Testis (tissue), 5 donors: Measurements from ENCODE around the gene RNF149. TPM values are rescaled to one million over a fixed set of nuclear protein-coding genes. Genes with fewer than 3 reads are reported as not detected.

ENCODE experiments used
- DNase-seq: peaks from one replicate; pipeline ENCODE4 v3.0.0-alpha.2; 2019
- H3K27ac ChIP-seq, 2 donors: fragments of 200-600 bp; sonication (generic); one replicate each; pipeline ENCODE4 v1.5.1; 2019
- H3K27me3 ChIP-seq: fragments of 200-600 bp; sonication (generic); one replicate; pipeline ENCODE4 v1.5.1; 2019
- H3K36me3 ChIP-seq: fragments of 200-600 bp; sonication (generic); one replicate; pipeline ENCODE4 v1.5.1; 2017; ENCODE audit warnings: low read depth; ENCODE audit errors: missing control alignments
- H3K4me1 ChIP-seq: fragments of 200-600 bp; sonication (generic); one replicate; pipeline ENCODE4 v1.5.1; 2019
- H3K4me3 ChIP-seq, 2 donors: fragments of 200-600 bp; sonication (generic); one replicate each; pipeline ENCODE4 v1.5.1; 2017 to 2019
- H3K9me3 ChIP-seq: fragments of 200-600 bp; sonication (generic); one replicate; pipeline ENCODE4 v1.5.1; 2017
- CTCF ChIP-seq, 3 experiments: fragments of 450-650 bp in 2 of 3; fragments of 200-600 bp in 1 of 3; sonication (generic) in 1 of 3; IDR thresholded peaks; one replicate each; pipeline ENCODE4 v1.5.1; 2016 to 2019; ENCODE audit warnings: antibody characterized with exemption in 3 of 3, mild to moderate bottlenecking in 2 of 3, moderate library complexity in 1 of 3
- POLR2A ChIP-seq: fragments of 450-650 bp; IDR thresholded peaks from one replicate; pipeline ENCODE4 v1.6.1; 2017; ENCODE audit warnings: antibody characterized with exemption, mild to moderate bottlenecking, moderate library complexity
- WGBS, 2 donors: methylation state at CpG; one replicate each; pipeline ENCODE4 v1.1.5; 2018; 5-methylcytosine and 5-hydroxymethylcytosine counted together
- intact Hi-C: fragments of 100-400 bp; cut with DNase I; formaldehyde crosslinking; loops from one replicate; pipeline ENCODE4 v1.15.1; 2023; ENCODE audit warnings: low total_unique reads
- long read RNA-seq, 2 donors: transcript quantifications; one replicate each; lab custom pipeline, GENCODE V29; 2026
- polyA plus RNA-seq: library from polyadenylated mRNA; stranded (reverse); fragments of 350-450 nt; fragmentation: Illumina TruSeq; extraction: RNeasy Lipid Tissue Mini Kit (QIAGEN cat#74804); gene quantifications from one replicate; pipeline ENCODE4 v1.2.3, GENCODE V29; 2014; ENCODE audit warnings: low read depth, low replicate concordance; ENCODE audit not compliant: insufficient read depth
- total RNA-seq, 2 donors: library from RNA; depleted of rRNA; stranded (reverse); fragments of >200 nt; gene quantifications; one replicate each; pipeline ENCODE4 v1.2.3, GENCODE V29; 2016

Gene RNF149
- total RNA-seq (100 to 1,000 TPM in 1 of 2 donors, 10 to 100 TPM in 1; 95.0 to 107 TPM), polyA plus RNA-seq (58.0 TPM)
- long read RNA-seq, donor 1, transcript RNF149-201 (7 exons, 2,458 nt) = major isoform, 19 of 49 reads
- long read RNA-seq, donor 1, partial matches to known transcripts = 27 of 49 reads
- long read RNA-seq, donor 1, other reads (novel, unspliced or antisense) = 0 of 49 reads
- long read RNA-seq, donor 2, transcript RNF149-201 (7 exons, 2,458 nt) = major isoform, 17 of 17 reads
- long read RNA-seq, donor 2, partial matches to known transcripts = 0 of 17 reads
- long read RNA-seq, donor 2, other reads (novel, unspliced or antisense) = 0 of 17 reads

- H3K4me1 ChIP-seq = peaks cover 13% of the 10 kb centered on the region
- DNase-seq = peak; percentile 94
- intact Hi-C loops = no loop called here
- WGBS, 2 donors = 0 to 1% methylated on average over 12 to 68 of the region's 76 CpGs
- H3K27me3 ChIP-seq = no peaks in the 10 kb centered on the region
- no peaks in the 10 kb centered on the region for H3K36me3 ChIP-seq
- H3K4me3 ChIP-seq = peak within 1 kb of the TSS; percentile 90 to 92
- H3K9me3 ChIP-seq = no peaks in the 10 kb centered on the region
- TF ChIP-seq CTCF (IDR thresholded peaks at IDR 0.05) (peak in 2 of 3 experiments; percentile 26 to 32), POLR2A (peak; percentile 69)
- peak within 1 kb of the TSS; percentile 92 to 93 for H3K27ac ChIP-seq
These were observed at the start of gene RNF149 for GRCh38 chr2:101308432-101309210. Gene RNF149, minus strand, starts transcription at chr2:101308701. Its CDS starts 113 bp downstream, at chr2:101308588.

GRCh38 chr2:101357376-101357775 lies 48.9 kb upstream of the RNF149 start:
- no peaks in the 10 kb centered on the region for H3K9me3 ChIP-seq

GRCh38 chr2:101356521-101356920 lies 48.0 kb upstream of the RNF149 start:
- DNase-seq = no peak
- Histone ChIP-seq H3K36me3 (no peaks in the 10 kb centered on the region), H3K4me3 (no peak overlapping the region), H3K4me1 (no peaks in the 10 kb centered on the region), H3K27ac (no peak overlapping the region), H3K27me3 (no peaks in the 10 kb centered on the region), H3K9me3 (no peaks in the 10 kb centered on the region)
- no peak for TF ChIP-seq CTCF (IDR thresholded peaks at IDR 0.05)
- TF ChIP-seq POLR2A = no peak
- WGBS, 2 donors = 64 to 70% methylated on average over 2 of the region's 2 CpGs
- intact Hi-C loops = no loop called here

More at GRCh38 chr2:101357376-101357775, 48.9 kb upstream of the RNF149 start:
- H3K4me1 ChIP-seq = no peaks in the 10 kb centered on the region
- no peaks in the 10 kb centered on the region for H3K27me3 ChIP-seq
- H3K36me3 ChIP-seq = no peaks in the 10 kb centered on the region
- TF ChIP-seq CTCF (IDR thresholded peaks at IDR 0.05) (no peak), POLR2A (no peak)
- intact Hi-C loops = no loop called here
- H3K4me3 ChIP-seq = no peak overlapping the region
- no peak overlapping the region for H3K27ac ChIP-seq
- no peak for DNase-seq

GRCh38 chr2:101356055-101356454 lies 47.6 kb upstream of the RNF149 start:
- Histone ChIP-seq H3K27ac (no peak overlapping the region), H3K9me3 (no peaks in the 10 kb centered on the region), H3K27me3 (no peaks in the 10 kb centered on the region), H3K4me3 (no peak overlapping the region), H3K36me3 (no peaks in the 10 kb centered on the region), H3K4me1 (no peaks in the 10 kb centered on the region)
- DNase-seq = no peak
- WGBS, 2 donors = 83 to 84% methylated on average over 6 of the region's 6 CpGs
- TF ChIP-seq POLR2A (no peak), CTCF (IDR thresholded peaks at IDR 0.05) (no peak)
- intact Hi-C loops = no loop called here
